Activated T-cell treated with anti-CD3 and anti-CD28 coated beads, Interleukin-2, amount 50 U/mL, for 4 hours (primary cell): ENCODE data around the gene ZNF618. TPM values are rescaled to one million over a fixed set of nuclear protein-coding genes. Genes with fewer than 3 reads are reported as not detected.

Experiments used
- ATAC-seq, 2 donors: fragments of 200-7000 bp; cut with Tn5 transposase; one replicate each; pipeline ENCODE4 v1.10.0; 2021
- DNase-seq: peaks from one replicate; pipeline ENCODE4 v3.0.0-alpha.2; 2020
- H3K27me3 Mint-ChIP-seq: one replicate; pipeline ENCODE4 v1.8.0; 2021; ENCODE audit warnings: low read depth, mixed read lengths
- H3K36me3 Mint-ChIP-seq: one replicate; pipeline ENCODE4 v1.8.0; 2022; ENCODE audit warnings: mixed read lengths; ENCODE audit not compliant: insufficient read depth
- H3K4me1 Mint-ChIP-seq: one replicate; pipeline ENCODE4 v1.8.0; 2021; ENCODE audit warnings: low read depth, mixed read lengths
- H3K4me3 Mint-ChIP-seq: one replicate; pipeline ENCODE4 v1.8.0; 2021; ENCODE audit warnings: mild to moderate bottlenecking, moderate library complexity, mixed read lengths
- H3K9me3 Mint-ChIP-seq: one replicate; pipeline ENCODE4 v1.8.0; 2021; ENCODE audit warnings: mixed read lengths
- total RNA-seq, 3 donors: library from RNA; stranded (reverse); gene quantifications; one replicate each; pipeline ENCODE4 v1.2.1, GENCODE V29; 2021

Gene ZNF618
- total RNA-seq, 3 donors from 2014 or later: 0.19 to 0.48 (median 0.21) TPM

- Mint-ChIP-seq H3K4me1 (no peaks in the 10 kb centered on the region), H3K27me3 (peaks cover 2% of the 10 kb centered on the region), H3K9me3 (peaks cover 12% of the 10 kb centered on the region), H3K4me3 (no peak overlapping the region), H3K36me3 (no peaks in the 10 kb centered on the region)
- DNase-seq (no peak), ATAC-seq (no peak)
Observed at GRCh38 chr9:114016629-114017423, 140.7 kb downstream of the ZNF618 start.

- Mint-ChIP-seq H3K9me3 (peaks cover 18% of the 10 kb centered on the region), H3K4me1 (no peaks in the 10 kb centered on the region), H3K27me3 (peaks cover 2% of the 10 kb centered on the region), H3K36me3 (peaks cover 4% of the 10 kb centered on the region), H3K4me3 (no peak overlapping the region)
- ATAC-seq: no peak
- no peak for DNase-seq
Observed at GRCh38 chr9:114017741-114018715, 141.9 kb downstream of the ZNF618 start.

- DNase-seq: no peak
- ATAC-seq: no peak
- H3K9me3 Mint-ChIP-seq: peaks cover 30% of the 10 kb centered on the region
- H3K4me1 Mint-ChIP-seq: no peaks in the 10 kb centered on the region
- H3K36me3 Mint-ChIP-seq: peaks cover 15% of the 10 kb centered on the region
- H3K27me3 Mint-ChIP-seq: peaks cover 2% of the 10 kb centered on the region
- no peak overlapping the region for H3K4me3 Mint-ChIP-seq
Observed at GRCh38 chr9:114021578-114021977, 145.5 kb downstream of the ZNF618 start.

GRCh38 chr9:114023961-114024360, 147.9 kb downstream of the ZNF618 start:
- DNase-seq: no peak
- Mint-ChIP-seq H3K9me3 (peaks cover 30% of the 10 kb centered on the region), H3K27me3 (peaks cover 2% of the 10 kb centered on the region), H3K4me1 (no peaks in the 10 kb centered on the region), H3K4me3 (no peak overlapping the region), H3K36me3 (peaks cover 15% of the 10 kb centered on the region)
- no peak for ATAC-seq

GRCh38 chr9:114025196-114025753, 149.2 kb downstream of the ZNF618 start:
- peaks cover 2% of the 10 kb centered on the region for H3K27me3 Mint-ChIP-seq

GRCh38 chr9:114025760-114026159, 149.7 kb downstream of the ZNF618 start:
- Mint-ChIP-seq H3K27me3 (peaks cover 2% of the 10 kb centered on the region), H3K4me1 (no peaks in the 10 kb centered on the region), H3K36me3 (peaks cover 15% of the 10 kb centered on the region), H3K4me3 (no peak overlapping the region), H3K9me3 (peaks cover 30% of the 10 kb centered on the region)
- DNase-seq (no peak), ATAC-seq (no peak)

More at GRCh38 chr9:114025196-114025753, 149.2 kb downstream of the ZNF618 start:
- H3K4me1 Mint-ChIP-seq: no peaks in the 10 kb centered on the region
- DNase-seq: no peak
- ATAC-seq: no peak
- peaks cover 15% of the 10 kb centered on the region for H3K36me3 Mint-ChIP-seq
- peaks cover 30% of the 10 kb centered on the region for H3K9me3 Mint-ChIP-seq
- no peak overlapping the region for H3K4me3 Mint-ChIP-seq

- H3K27me3 Mint-ChIP-seq: peaks cover 2% of the 10 kb centered on the region
- H3K36me3 Mint-ChIP-seq: peaks cover 15% of the 10 kb centered on the region
- no peaks in the 10 kb centered on the region for H3K4me1 Mint-ChIP-seq
- DNase-seq (no peak), ATAC-seq (no peak)
- no peak overlapping the region for H3K4me3 Mint-ChIP-seq
- peaks cover 30% of the 10 kb centered on the region for H3K9me3 Mint-ChIP-seq
Observed at GRCh38 chr9:114026335-114026734, 150.2 kb downstream of the ZNF618 start.

- Mint-ChIP-seq H3K4me3 (no peak overlapping the region), H3K36me3 (peaks cover 15% of the 10 kb centered on the region), H3K4me1 (no peaks in the 10 kb centered on the region), H3K9me3 (peaks cover 27% of the 10 kb centered on the region), H3K27me3 (peaks cover 2% of the 10 kb centered on the region)
- no peak for ATAC-seq
- no peak for DNase-seq
Observed at GRCh38 chr9:114027159-114027862, 151.2 kb downstream of the ZNF618 start.

- Mint-ChIP-seq H3K4me1 (no peaks in the 10 kb centered on the region), H3K36me3 (peaks cover 10% of the 10 kb centered on the region), H3K9me3 (peaks cover 22% of the 10 kb centered on the region), H3K4me3 (no peak overlapping the region), H3K27me3 (peaks cover 2% of the 10 kb centered on the region)
- no peak for ATAC-seq
- DNase-seq: no peak
Observed at GRCh38 chr9:114027863-114028465, 151.9 kb downstream of the ZNF618 start.

GRCh38 chr9:114028646-114029045, 152.5 kb downstream of the ZNF618 start:
- DNase-seq: no peak
- no peak overlapping the region for H3K4me3 Mint-ChIP-seq
- H3K27me3 Mint-ChIP-seq: peaks cover 2% of the 10 kb centered on the region
- no peak for ATAC-seq
- peaks cover 15% of the 10 kb centered on the region for H3K9me3 Mint-ChIP-seq
- peaks cover 10% of the 10 kb centered on the region for H3K36me3 Mint-ChIP-seq
- no peaks in the 10 kb centered on the region for H3K4me1 Mint-ChIP-seq

- Mint-ChIP-seq H3K4me3 (no peak overlapping the region), H3K9me3 (peaks cover 7% of the 10 kb centered on the region), H3K36me3 (peaks cover 4% of the 10 kb centered on the region), H3K4me1 (no peaks in the 10 kb centered on the region), H3K27me3 (peaks cover 2% of the 10 kb centered on the region)
- ATAC-seq (no peak), DNase-seq (no peak)
Observed at GRCh38 chr9:114029311-114030170, 153.4 kb downstream of the ZNF618 start.

- ATAC-seq: no peak
Observed at GRCh38 chr9:114030364-114030763, 154.3 kb downstream of the ZNF618 start.

More at GRCh38 chr9:114030364-114030763, 154.3 kb downstream of the ZNF618 start:
- Mint-ChIP-seq H3K36me3 (no peaks in the 10 kb centered on the region), H3K27me3 (no peaks in the 10 kb centered on the region), H3K4me3 (no peak overlapping the region), H3K4me1 (no peaks in the 10 kb centered on the region), H3K9me3 (no peaks in the 10 kb centered on the region)
- no peak for DNase-seq
